Naive thymus-derived CD4-positive, alpha-beta T cell (primary cell): Measurements from ENCODE around the gene BICD2. TPM values are rescaled to one million over a fixed set of nuclear protein-coding genes. Genes with fewer than 3 reads are reported as not detected.
"Not testable (repeated sequence)": the region's sequence is repeated elsewhere in the genome, so short reads cannot be mapped to it uniquely, and the experiment has no call there.

Source experiments
- ATAC-seq: fragments of 150-1000 bp; cut with Tn5 transposase; 2 replicates; pipeline ENCODE4 v1.10.0; 2021; ENCODE audit warnings: mild to moderate bottlenecking, moderate library complexity
- CTCF ChIA-PET: fragments of 350-600 bp; sonication (Branson Sonifier 250); formaldehyde crosslinking; loops from one replicate; lab custom pipeline; 2021; ENCODE audit warnings: antibody characterized with exemption; lab: Charles Lee
- POLR2A ChIA-PET: fragments of 350-600 bp; sonication (Branson Sonifier 250); formaldehyde crosslinking; loops from one replicate; lab custom pipeline; 2021; ENCODE audit warnings: antibody characterized with exemption, inconsistent platforms; lab: Charles Lee
- DNase-seq, 9 donors: peaks; one replicate each; pipeline versions ENCODE4 v3.0.0 to v3.0.0-alpha.2; 2020 to 2022; ENCODE audit warnings: mixed read lengths in 1 of 9
- H3K27ac ChIP-seq: one replicate; pipeline ENCODE4 v1.7.0; 2013; ENCODE audit warnings: mild to moderate bottlenecking, low read depth, low read length, moderate library complexity
- H3K27me3 ChIP-seq, 2 donors: one replicate each; pipeline ENCODE4 v1.7.0; 2013; ENCODE audit warnings: low read length in 2 of 2, mild to moderate bottlenecking in 2 of 2, moderate library complexity in 2 of 2; ENCODE audit not compliant: control insufficient read depth in 2 of 2, insufficient read depth in 2 of 2
- H3K36me3 ChIP-seq, 3 experiments: 1 replicate in 2 of 3; 2 replicates in 1 of 3; pipeline ENCODE4 v1.7.0; 2013; ENCODE audit warnings: low read length in 3 of 3, mild to moderate bottlenecking in 3 of 3, moderate library complexity in 1 of 3; ENCODE audit not compliant: insufficient read depth in 3 of 3, control insufficient read depth in 2 of 3
- H3K4me1 ChIP-seq, 2 donors: one replicate each; pipeline ENCODE4 v1.7.0; 2013; ENCODE audit warnings: low read length in 2 of 2, mild to moderate bottlenecking in 2 of 2, moderate library complexity in 1 of 2; ENCODE audit not compliant: control insufficient read depth in 2 of 2, insufficient read depth in 2 of 2
- H3K4me3 ChIP-seq: 2 replicates; pipeline ENCODE4 v1.7.0; 2013; ENCODE audit warnings: mild to moderate bottlenecking, low read length
- H3K9me3 ChIP-seq, 3 experiments: 1 replicate in 2 of 3; 2 replicates in 1 of 3; pipeline ENCODE4 v1.7.0; 2013; ENCODE audit warnings: low read length in 3 of 3; ENCODE audit not compliant: control insufficient read depth in 2 of 3
- H3K27ac Mint-ChIP-seq, 9 donors: one replicate each; pipeline ENCODE4 v1.8.0; 2020 to 2022; ENCODE audit warnings: mixed read lengths in 9 of 9, mild to moderate bottlenecking in 8 of 9, moderate library complexity in 5 of 9, inconsistent platforms in 2 of 9
- H3K27me3 Mint-ChIP-seq, 5 donors: one replicate each; pipeline ENCODE4 v1.8.0; 2021 to 2022; ENCODE audit warnings: mixed read lengths in 5 of 5, mild to moderate bottlenecking in 1 of 5
- H3K36me3 Mint-ChIP-seq, 5 donors: one replicate each; pipeline ENCODE4 v1.8.0; 2020 to 2022; ENCODE audit warnings: mixed read lengths in 5 of 5, mild to moderate bottlenecking in 3 of 5, inconsistent platforms in 1 of 5
- H3K4me1 Mint-ChIP-seq, 7 donors: one replicate each; pipeline ENCODE4 v1.8.0; 2020 to 2022; ENCODE audit warnings: mixed read lengths in 7 of 7, mild to moderate bottlenecking in 3 of 7, inconsistent platforms in 1 of 7
- H3K4me3 Mint-ChIP-seq, 10 donors: one replicate each; pipeline ENCODE4 v1.8.0; 2020 to 2022; ENCODE audit warnings: mild to moderate bottlenecking in 10 of 10, mixed read lengths in 10 of 10, moderate library complexity in 6 of 10, inconsistent platforms in 2 of 10
- H3K9me3 Mint-ChIP-seq, 11 donors: one replicate each; pipeline ENCODE4 v1.8.0; 2020 to 2022; ENCODE audit warnings: mixed read lengths in 11 of 11, mild to moderate bottlenecking in 4 of 11, inconsistent platforms in 1 of 11, moderate library complexity in 1 of 11
- intact Hi-C, 2 donors: fragments of 100-400 bp; cut with micrococcal nuclease; formaldehyde crosslinking; loops; one replicate each; pipeline ENCODE4 v1.15.1; 2023
- polyA plus RNA-seq, 2 donors: library from polyadenylated mRNA; unstranded; fragments of 300-500 nt; fragmentation: Illumina TruSeq; gene quantifications; one replicate each; pipeline ENCODE4 v1.2.3, GENCODE V29; 2021
- total RNA-seq, 6 experiments: library from RNA in 5 of 6; stranded (reverse) in 5 of 6; gene quantifications; 1 replicate in 5 of 6; 2 replicates in 1 of 6; pipeline ENCODE4 v1.2.3 and lab custom pipeline; 2021 to 2026

The BICD2 gene
- total RNA-seq (10 to 100 TPM; 20.2 to 28.8 (median 28.0) TPM), polyA plus RNA-seq (10 to 100 TPM in 1 of 2 donors, 1 to 10 TPM in 1; 7.4 to 20.8 TPM), total RNA-seq (lab: John Stamatoyannopoulos, UW) (89.2 reads per million, percentile 82 among the genes with 10 or more reads in this experiment)

- no peaks in the 10 kb centered on the region for H3K27me3 ChIP-seq
- no peaks in the 10 kb centered on the region for H3K36me3 Mint-ChIP-seq
- H3K27me3 Mint-ChIP-seq: no peaks in the 10 kb centered on the region
- peak within 1 kb of the TSS; percentile 87 to 99 (median 95) for H3K4me3 Mint-ChIP-seq
- H3K4me3 ChIP-seq: peak within 1 kb of the TSS; percentile 74
- H3K9me3 Mint-ChIP-seq: peaks cover 0 to 1% (median 0%) of the 10 kb centered on the region in 11 donors
- ChIA-PET CTCF (interaction anchor here (1.0 kb wide), 1 partner anchor 25 kb away, joined by 4 read pairs; no protein-coding TSS in a partner anchor), POLR2A (interaction anchor here (0.5 to 3.4 kb wide), 9 partner anchors 27 to 801 kb away, joined by 3 to 25 read pairs (median 4); partner anchors contain the start of genes FAM120AOS and IPPK)
- peak within 1 kb of the TSS; percentile 98 for H3K27ac ChIP-seq
- intact Hi-C loops: loop anchor here (1.0 to 10.0 kb wide), 5 partner anchors 44 to 1960 kb away; partner anchors contain the start of gene AOPEP (in 1 of the 2)
- H3K27ac Mint-ChIP-seq: peak within 1 kb of the TSS; percentile 90 to 99 (median 98)
- DNase-seq (no peak), ATAC-seq (no peak)
- H3K36me3 ChIP-seq: peaks cover 0 to 3% (median 0%) of the 10 kb centered on the region in 3 experiments
- H3K9me3 ChIP-seq: no peaks in the 10 kb centered on the region
- H3K4me1 Mint-ChIP-seq: peaks cover 39 to 62% (median 50%) of the 10 kb centered on the region in 7 donors
- H3K4me1 ChIP-seq: peaks cover 26 to 33% of the 10 kb centered on the region in 2 donors
Observed at GRCh38 chr9:92764381-92764987, at the start of gene BICD2. TSS of gene BICD2 (minus strand) at chr9:92764833. CDS start at chr9:92764744, 89 bp downstream.

- Mint-ChIP-seq H3K27me3 (peaks cover 60 to 73% (median 68%) of the 10 kb centered on the region in 5 donors), H3K4me3 (peak overlapping the region; percentile 71 to 89 (median 86)), H3K27ac (peak overlapping the region in 1 of 9 donors; percentile 36), H3K4me1 (peaks cover 7 to 28% (median 10%) of the 10 kb centered on the region in 7 donors)
- intact Hi-C loops: loop anchor here (2.0 to 5.0 kb wide), 3 partner anchors 45 to 92 kb away; partner anchors contain the start of genes BICD2 (in 1 of the 2) and ZNF484 (in 1 of the 2)
- DNase-seq, ATAC-seq, H3K9me3 ChIP-seq, H3K4me3 ChIP-seq, H3K36me3 Mint-ChIP-seq, H3K4me1 ChIP-seq, H3K36me3 ChIP-seq, H3K9me3 Mint-ChIP-seq, H3K27ac ChIP-seq: not testable (repeated sequence)
- ChIA-PET CTCF (interaction anchor here (0.9 to 1.1 kb wide), 2 partner anchors 72 to 139 kb away, joined by 3 read pairs; no protein-coding TSS in a partner anchor), POLR2A (interaction anchor here (0.6 to 1.5 kb wide), 2 partner anchors 18 to 250 kb away, joined by 3 to 4 read pairs; no protein-coding TSS in a partner anchor)
- H3K27me3 ChIP-seq: peaks cover 23 to 36% of the 10 kb centered on the region in 2 donors
Observed at GRCh38 chr9:92809629-92810326, 45.1 kb upstream of the BICD2 start.

GRCh38 chr9:92808726-92809451, 44.3 kb upstream of the BICD2 start:
- peaks cover 54 to 64% (median 60%) of the 10 kb centered on the region in 5 donors for H3K27me3 Mint-ChIP-seq
- POLR2A ChIA-PET: interaction anchor here (0.9 to 1.5 kb wide), 3 partner anchors 21 to 250 kb away, joined by 3 read pairs; no protein-coding TSS in a partner anchor

GRCh38 chr9:92807757-92808725, 43.4 kb upstream of the BICD2 start:
- ATAC-seq (peak; percentile 52), DNase-seq (peak; percentile 12 to 47 (median 34))
- Mint-ChIP-seq H3K4me3 (peak overlapping the region; percentile 51 to 88 (median 76)), H3K27me3 (peaks cover 46 to 55% (median 53%) of the 10 kb centered on the region in 5 donors), H3K36me3 (peaks cover 0 to 2% (median 0%) of the 10 kb centered on the region in 5 donors), H3K9me3 (no peaks in the 10 kb centered on the region), H3K4me1 (peaks cover 7 to 28% (median 10%) of the 10 kb centered on the region in 7 donors), H3K27ac (no peak overlapping the region)
- intact Hi-C loops: loop anchor here (1.0 to 5.0 kb wide), 4 partner anchors 43 to 91 kb away; partner anchors contain the start of genes BICD2 (in 1 of the 2) and ZNF484 (in 1 of the 2)
- ChIA-PET POLR2A (interaction anchor here (0.8 to 1.5 kb wide), 6 partner anchors 21 to 157 kb away, joined by 3 to 8 read pairs (median 3); partner anchors contain the start of gene IPPK), CTCF (interaction anchor here (1.1 to 1.4 kb wide), 3 partner anchors 17 to 140 kb away, joined by 3 to 7 read pairs (median 5); no protein-coding TSS in a partner anchor)
- H3K36me3 ChIP-seq: no peaks in the 10 kb centered on the region
- H3K27ac ChIP-seq: no peak overlapping the region
- no peaks in the 10 kb centered on the region for H3K9me3 ChIP-seq
- peaks cover 21 to 34% of the 10 kb centered on the region in 2 donors for H3K27me3 ChIP-seq
- H3K4me1 ChIP-seq: peaks cover 6% of the 10 kb centered on the region in 2 donors
- peak overlapping the region; percentile 57 for H3K4me3 ChIP-seq

More at GRCh38 chr9:92808726-92809451, 44.3 kb upstream of the BICD2 start:
- DNase-seq (peak; percentile 16 to 72 (median 44)), ATAC-seq (peak; percentile 66)
- H3K4me1 ChIP-seq: peaks cover 6% of the 10 kb centered on the region in 2 donors
- peak overlapping the region; percentile 57 for H3K4me3 ChIP-seq
- H3K36me3 ChIP-seq: no peaks in the 10 kb centered on the region
- no peaks in the 10 kb centered on the region for H3K9me3 Mint-ChIP-seq
- CTCF ChIA-PET: interaction anchor here (0.9 to 1.1 kb wide), 2 partner anchors 73 to 139 kb away, joined by 3 read pairs; no protein-coding TSS in a partner anchor
- H3K27me3 ChIP-seq: peaks cover 23 to 36% of the 10 kb centered on the region in 2 donors
- peaks cover 0 to 2% (median 0%) of the 10 kb centered on the region in 5 donors for H3K36me3 Mint-ChIP-seq
- no peak overlapping the region for H3K27ac ChIP-seq
- peak overlapping the region; percentile 71 to 89 (median 86) for H3K4me3 Mint-ChIP-seq
- intact Hi-C loops: loop anchor here (1.0 to 5.0 kb wide), 4 partner anchors 44 to 92 kb away; partner anchors contain the start of genes BICD2 (in 1 of the 2) and ZNF484 (in 1 of the 2)
- H3K4me1 Mint-ChIP-seq: peaks cover 7 to 28% (median 10%) of the 10 kb centered on the region in 7 donors
- no peaks in the 10 kb centered on the region for H3K9me3 ChIP-seq
- H3K27ac Mint-ChIP-seq: peak overlapping the region in 2 of 9 donors; percentile 36 to 58
